ENCODE measurements around the gene STOX2.
"Not testable (repeated sequence)": the region's sequence is repeated elsewhere in the genome, so short reads cannot be mapped to it uniquely, and the experiment has no call there.

Gene STOX2

DNA sequence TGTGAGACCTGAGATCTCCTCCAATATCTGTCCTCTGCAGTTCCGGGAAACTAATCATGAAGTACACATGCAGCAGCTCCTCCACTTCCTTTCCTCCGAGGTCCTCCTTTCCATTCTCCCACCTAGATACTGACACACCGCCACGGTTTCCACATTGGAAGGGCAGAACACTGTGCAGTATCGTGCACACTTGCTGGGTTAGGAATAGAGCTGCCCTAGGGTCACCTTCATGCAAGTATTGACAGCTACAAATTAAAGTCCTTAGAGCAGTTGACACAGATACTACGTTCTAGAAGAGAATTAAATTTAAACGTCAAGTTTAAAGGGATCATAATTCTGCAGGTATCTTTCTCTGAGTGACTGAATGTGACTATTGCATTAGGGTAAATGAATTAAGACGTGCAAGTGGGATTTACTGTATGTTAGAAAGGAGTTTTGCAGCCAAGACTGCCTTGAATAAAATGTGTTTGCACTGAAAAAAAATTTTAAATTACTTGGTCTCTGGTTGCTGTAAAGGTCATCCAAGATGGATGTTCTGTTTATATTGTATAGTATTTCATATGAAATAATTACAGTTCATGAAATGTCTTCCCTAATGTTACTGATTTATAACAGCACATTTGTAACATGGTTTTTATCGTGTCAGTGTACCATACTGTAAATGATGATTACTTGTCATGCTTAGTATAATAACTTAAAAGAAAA lies 117.7 kb downstream of the STOX2 start:
- no peaks in the 10 kb centered on the region for H3K4me1 ChIP-seq (ENCODE audit: control insufficient read depth, insufficient read depth, low read length)
- no peak overlapping the region for H3K4me3 ChIP-seq (ENCODE audit: low read depth, low read length)
- no peaks in the 10 kb centered on the region for H3K27me3 ChIP-seq (ENCODE audit: control insufficient read depth, insufficient read depth, low read length)
- 0 out of 2 replicates have a peak, but pooled peaks cover 5% of the 10 kb centered on the region for H3K36me3 ChIP-seq (ENCODE audit: control insufficient read depth, insufficient read depth, low read length)
- H3K27ac ChIP-seq (ENCODE audit: low read depth, low read length) = no peak overlapping the region
- H3K9me3 ChIP-seq (ENCODE audit: control insufficient read depth, insufficient read depth, low read depth, low read length) = no peaks in the 10 kb centered on the region
- no peak overlapping the region for H3K9ac ChIP-seq (ENCODE audit: low read length)

DNA sequence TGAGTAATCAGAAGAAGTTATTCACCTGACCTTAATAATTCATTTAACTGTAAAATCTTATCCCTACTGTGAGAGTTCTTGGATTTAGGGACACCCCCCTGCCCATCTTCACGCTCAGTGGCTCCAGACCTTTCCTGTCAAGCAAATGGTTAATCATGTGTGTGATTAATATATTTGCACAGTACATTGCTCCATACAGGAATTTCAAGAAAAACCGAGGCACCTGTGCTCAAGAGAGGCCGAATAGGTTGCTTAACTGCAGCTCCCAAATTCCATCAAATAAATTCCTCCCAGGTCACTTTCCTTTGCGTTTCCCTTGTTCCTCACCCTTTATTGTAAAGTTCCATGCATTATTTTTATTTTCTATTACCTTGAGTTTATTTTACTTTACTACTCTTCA lies 119.5 kb downstream of the STOX2 start:
- no peak overlapping the region for H3K4me3 ChIP-seq (ENCODE audit: low read depth, low read length)
- no peaks in the 10 kb centered on the region for H3K4me1 ChIP-seq (ENCODE audit: control insufficient read depth, insufficient read depth, low read length)
- H3K9ac ChIP-seq (ENCODE audit: low read length) = no peak overlapping the region
- no peak overlapping the region for H3K27ac ChIP-seq (ENCODE audit: low read depth, low read length)
- no peaks in the 10 kb centered on the region for H3K9me3 ChIP-seq (ENCODE audit: control insufficient read depth, insufficient read depth, low read depth, low read length)
- no peaks in the 10 kb centered on the region for H3K36me3 ChIP-seq (ENCODE audit: control insufficient read depth, insufficient read depth, low read length)
- H3K27me3 ChIP-seq (ENCODE audit: control insufficient read depth, insufficient read depth, low read length) = no peaks in the 10 kb centered on the region

DNA sequence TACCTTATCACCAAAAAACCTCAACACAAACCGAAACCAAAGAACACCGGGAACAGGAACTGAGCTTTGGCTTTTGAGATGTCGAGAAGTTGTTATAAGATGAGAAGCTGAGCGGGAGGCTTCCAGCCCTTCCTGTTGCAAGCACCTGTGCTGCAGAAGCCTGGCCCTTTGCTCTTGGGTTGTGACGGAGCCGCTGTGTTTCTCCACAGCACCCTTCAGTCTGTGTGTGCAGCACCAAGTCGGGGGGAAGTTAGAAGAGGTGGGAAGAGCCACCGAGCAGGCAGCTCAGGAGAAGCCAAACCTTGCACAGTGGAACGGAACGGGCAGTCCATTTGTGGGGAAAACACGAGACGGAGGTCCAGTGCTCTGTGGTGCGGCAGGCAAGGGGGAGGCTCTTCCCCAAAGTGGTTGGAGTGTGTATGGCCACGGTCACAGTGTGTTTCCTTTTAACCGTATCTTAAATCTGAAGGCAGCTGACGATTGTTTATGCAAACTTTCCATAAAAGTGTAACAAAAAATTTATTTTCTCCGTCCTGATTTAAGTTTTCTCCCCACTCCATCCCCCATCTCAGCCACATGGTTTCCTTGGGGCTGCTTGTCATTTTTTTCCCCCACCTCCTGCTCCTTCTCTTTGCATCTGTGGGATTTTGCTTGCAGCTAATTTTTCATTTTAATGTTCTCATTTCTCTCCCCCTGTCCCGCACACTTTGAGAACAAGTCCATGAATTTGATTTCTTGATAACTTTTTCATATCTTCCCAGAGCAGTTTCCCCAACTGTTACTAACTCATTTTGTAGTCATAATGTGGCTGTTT lies 123.7 kb downstream of the STOX2 start:
- Histone ChIP-seq H3K9ac (ENCODE audit: low read length) (no peak overlapping the region), H3K27ac (ENCODE audit: low read depth, low read length) (no peak overlapping the region), H3K36me3 (ENCODE audit: control insufficient read depth, insufficient read depth, low read length) (no peaks in the 10 kb centered on the region), H3K4me3 (ENCODE audit: low read depth, low read length) (no peak overlapping the region), H3K9me3 (ENCODE audit: control insufficient read depth, insufficient read depth, low read depth, low read length) (0 out of 2 replicates have a peak, but pooled peaks cover 3% of the 10 kb centered on the region), H3K27me3 (ENCODE audit: control insufficient read depth, insufficient read depth, low read length) (no peaks in the 10 kb centered on the region), H3K4me1 (ENCODE audit: control insufficient read depth, insufficient read depth, low read length) (no peaks in the 10 kb centered on the region)

DNA sequence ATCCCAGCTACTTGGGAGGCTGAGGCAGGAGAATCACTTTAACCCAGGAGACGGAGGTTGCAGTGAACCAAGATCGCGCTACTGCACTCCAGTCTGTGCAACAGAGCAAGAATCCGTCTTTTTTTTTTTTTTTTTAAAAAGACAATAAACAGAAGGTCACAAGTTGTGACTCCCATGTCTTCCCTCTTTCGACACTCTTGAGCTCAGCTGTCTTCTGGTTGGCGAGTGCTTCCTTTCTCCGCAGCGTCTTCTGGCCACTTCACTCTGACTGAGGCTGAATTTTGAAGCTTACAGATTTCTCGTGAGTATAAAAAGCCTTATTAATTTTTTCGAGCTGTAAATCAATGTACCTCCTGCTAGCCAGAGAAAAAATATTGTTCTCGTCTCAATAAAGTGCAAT lies 124.9 kb downstream of the STOX2 start:
- Histone ChIP-seq H3K4me1 (ENCODE audit: control insufficient read depth, insufficient read depth, low read length) (no peaks in the 10 kb centered on the region), H3K9ac (ENCODE audit: low read length) (no peak overlapping the region), H3K27ac (ENCODE audit: low read depth, low read length) (no peak overlapping the region), H3K4me3 (ENCODE audit: low read depth, low read length) (no peak overlapping the region), H3K36me3 (ENCODE audit: control insufficient read depth, insufficient read depth, low read length) (no peaks in the 10 kb centered on the region), H3K9me3 (ENCODE audit: control insufficient read depth, insufficient read depth, low read depth, low read length) (0 out of 2 replicates have a peak, but pooled peaks cover 3% of the 10 kb centered on the region), H3K27me3 (ENCODE audit: control insufficient read depth, insufficient read depth, low read length) (no peaks in the 10 kb centered on the region)

DNA sequence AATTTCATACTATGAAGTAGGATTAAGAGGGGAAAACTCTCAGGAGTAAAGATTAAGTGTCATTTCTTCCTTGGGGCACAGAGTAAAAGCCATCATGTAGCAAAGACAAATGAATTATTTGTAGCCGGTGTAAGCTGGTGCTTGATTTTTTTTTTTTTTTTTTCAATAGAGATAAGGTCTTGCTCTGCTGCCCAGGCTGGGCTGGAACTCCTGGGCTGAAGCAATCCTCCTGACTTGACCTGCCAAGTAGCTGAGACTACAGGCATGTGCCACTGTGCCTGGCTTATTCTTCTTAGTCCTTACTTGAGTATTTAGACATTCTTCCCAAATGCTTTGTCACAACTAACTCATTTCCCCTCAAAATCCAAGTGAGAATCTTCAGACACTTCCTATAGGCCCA lies 125.7 kb downstream of the STOX2 start:
- no peak overlapping the region for H3K27ac ChIP-seq (ENCODE audit: low read depth, low read length)
- H3K9ac ChIP-seq (ENCODE audit: low read length) = no peak overlapping the region
- H3K36me3 ChIP-seq (ENCODE audit: control insufficient read depth, insufficient read depth, low read length) = no peaks in the 10 kb centered on the region
- no peaks in the 10 kb centered on the region for H3K27me3 ChIP-seq (ENCODE audit: control insufficient read depth, insufficient read depth, low read length)
- no peak overlapping the region for H3K4me3 ChIP-seq (ENCODE audit: low read depth, low read length)
- 0 out of 2 replicates have a peak, but pooled peaks cover 3% of the 10 kb centered on the region for H3K9me3 ChIP-seq (ENCODE audit: control insufficient read depth, insufficient read depth, low read depth, low read length)
- no peaks in the 10 kb centered on the region for H3K4me1 ChIP-seq (ENCODE audit: control insufficient read depth, insufficient read depth, low read length)

DNA sequence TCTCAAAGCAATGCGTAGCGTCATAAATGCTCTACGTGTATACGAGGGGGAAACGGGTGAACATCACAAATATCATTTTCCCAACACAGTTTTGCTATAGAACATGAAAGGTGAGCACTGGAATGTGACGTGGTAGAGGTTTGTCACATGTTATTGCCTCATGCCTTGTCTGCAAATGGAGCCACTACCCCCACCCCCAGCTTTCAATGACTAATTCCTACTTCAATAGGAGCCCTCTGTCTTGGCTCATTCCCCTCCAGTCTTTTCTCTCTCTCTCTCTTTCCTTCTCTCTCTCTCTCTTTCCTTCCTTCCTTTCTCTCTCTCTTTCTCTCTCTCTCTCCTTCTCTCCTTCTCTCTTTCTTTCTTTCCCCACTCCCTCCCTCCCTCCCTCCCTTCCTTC lies 127.0 kb downstream of the STOX2 start:
- H3K4me1 ChIP-seq (ENCODE audit: control insufficient read depth, insufficient read depth, low read length) = no peaks in the 10 kb centered on the region
- no peak overlapping the region for H3K9ac ChIP-seq (ENCODE audit: low read length)
- no peaks in the 10 kb centered on the region for H3K27me3 ChIP-seq (ENCODE audit: control insufficient read depth, insufficient read depth, low read length)
- no peaks in the 10 kb centered on the region for H3K36me3 ChIP-seq (ENCODE audit: control insufficient read depth, insufficient read depth, low read length)
- H3K27ac ChIP-seq (ENCODE audit: low read depth, low read length) = no peak overlapping the region
- H3K9me3 ChIP-seq (ENCODE audit: control insufficient read depth, insufficient read depth, low read depth, low read length) = 0 out of 2 replicates have a peak, but pooled peaks cover 3% of the 10 kb centered on the region
- no peak overlapping the region for H3K4me3 ChIP-seq (ENCODE audit: low read depth, low read length)

DNA sequence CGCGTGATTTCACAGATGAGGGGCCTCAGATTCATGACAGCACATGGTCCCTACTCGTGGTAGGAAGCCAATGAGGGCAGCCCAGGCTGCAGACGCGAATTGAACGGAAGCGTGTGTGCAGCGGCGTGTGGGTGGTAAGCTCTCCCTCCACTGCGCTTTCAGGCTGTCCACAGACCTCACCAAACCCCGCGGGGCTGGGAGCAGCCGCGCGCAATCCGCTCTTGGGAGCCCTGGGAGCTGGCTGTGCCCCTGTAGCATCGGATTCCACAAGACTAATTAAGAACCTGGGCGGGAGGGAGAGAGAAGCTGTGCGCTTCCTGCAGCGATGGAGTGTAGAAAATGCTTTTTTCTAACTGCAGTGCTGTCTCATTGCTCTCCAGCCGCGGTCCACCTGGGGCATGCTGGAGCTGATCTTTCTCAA lies 134.9 kb downstream of the STOX2 start:
- H3K4me3 ChIP-seq (ENCODE audit: low read depth, low read length) = peak overlapping the region; percentile 35; the same call in 1 of the 2 replicates
- peaks cover 5% of the 10 kb centered on the region; the same call in 1 of the 2 replicates for H3K9me3 ChIP-seq (ENCODE audit: control insufficient read depth, insufficient read depth, low read depth, low read length)
- H3K36me3 ChIP-seq (ENCODE audit: control insufficient read depth, insufficient read depth, low read length) = no peaks in the 10 kb centered on the region
- H3K4me1 ChIP-seq (ENCODE audit: control insufficient read depth, insufficient read depth, low read length) = peaks cover 10% of the 10 kb centered on the region; the same call in 1 of the 2 replicates
- H3K27me3 ChIP-seq (ENCODE audit: control insufficient read depth, insufficient read depth, low read length) = peaks cover 19% of the 10 kb centered on the region
- H3K9ac ChIP-seq (ENCODE audit: low read length) = no peak overlapping the region
- no peak overlapping the region for H3K27ac ChIP-seq (ENCODE audit: low read depth, low read length)

DNA sequence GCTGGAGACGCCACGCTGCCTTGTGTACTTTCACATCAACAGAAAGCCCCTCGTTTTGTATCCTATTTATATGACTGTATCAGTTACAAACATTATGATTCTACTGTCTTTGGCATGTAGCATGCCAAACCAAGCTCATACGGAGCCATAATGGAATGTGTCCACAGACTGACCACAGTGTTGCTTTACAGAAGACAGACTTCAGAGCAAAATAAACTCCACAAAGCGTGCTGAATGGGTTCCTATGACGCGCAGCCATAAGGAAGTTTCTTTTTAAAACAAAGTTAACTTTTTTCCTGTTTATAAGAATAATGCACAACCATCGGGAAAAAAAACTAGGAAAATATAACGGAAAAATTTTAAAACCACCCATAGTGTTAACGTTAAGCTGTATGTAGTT lies 136.0 kb downstream of the STOX2 start:
- peaks cover 19% of the 10 kb centered on the region for H3K27me3 ChIP-seq (ENCODE audit: control insufficient read depth, insufficient read depth, low read length)
- H3K4me3 ChIP-seq (ENCODE audit: low read depth, low read length) = no peak overlapping the region
- H3K4me1 ChIP-seq (ENCODE audit: control insufficient read depth, insufficient read depth, low read length) = peaks cover 10% of the 10 kb centered on the region; the same call in 1 of the 2 replicates
- no peaks in the 10 kb centered on the region for H3K36me3 ChIP-seq (ENCODE audit: control insufficient read depth, insufficient read depth, low read length)
- no peak overlapping the region for H3K9ac ChIP-seq (ENCODE audit: low read length)
- no peak overlapping the region for H3K27ac ChIP-seq (ENCODE audit: low read depth, low read length)
- peaks cover 14% of the 10 kb centered on the region; the same call in 1 of the 2 replicates for H3K9me3 ChIP-seq (ENCODE audit: control insufficient read depth, insufficient read depth, low read depth, low read length)

DNA sequence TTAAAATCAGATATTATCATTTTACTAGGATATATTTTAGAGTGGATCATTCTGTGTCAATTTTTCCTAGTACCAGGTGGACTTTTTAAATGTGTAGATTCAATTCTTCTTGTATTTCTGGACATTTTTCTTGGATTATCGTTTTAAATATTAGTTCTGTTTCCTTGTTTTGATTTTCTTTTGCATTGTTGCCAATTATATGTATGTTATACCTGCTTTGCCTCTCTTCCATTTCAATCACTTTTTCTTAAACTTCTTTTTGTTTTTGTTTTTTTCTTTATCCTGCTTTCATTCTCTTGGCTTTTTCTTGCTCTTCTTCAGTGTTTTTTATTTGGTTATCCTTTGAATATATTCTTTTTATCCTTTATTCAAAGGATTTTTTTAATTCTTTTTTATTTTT lies 141.0 kb downstream of the STOX2 start:
- no peak overlapping the region for H3K27ac ChIP-seq (ENCODE audit: low read depth, low read length)
- no peak overlapping the region for H3K4me3 ChIP-seq (ENCODE audit: low read depth, low read length)
- H3K9ac ChIP-seq (ENCODE audit: low read length) = no peak overlapping the region
- peaks cover 19% of the 10 kb centered on the region; the same call in 1 of the 2 replicates for H3K9me3 ChIP-seq (ENCODE audit: control insufficient read depth, insufficient read depth, low read depth, low read length)
- H3K4me1 ChIP-seq (ENCODE audit: control insufficient read depth, insufficient read depth, low read length) = no peaks in the 10 kb centered on the region
- no peaks in the 10 kb centered on the region for H3K27me3 ChIP-seq (ENCODE audit: control insufficient read depth, insufficient read depth, low read length)
- no peaks in the 10 kb centered on the region for H3K36me3 ChIP-seq (ENCODE audit: control insufficient read depth, insufficient read depth, low read length)

DNA sequence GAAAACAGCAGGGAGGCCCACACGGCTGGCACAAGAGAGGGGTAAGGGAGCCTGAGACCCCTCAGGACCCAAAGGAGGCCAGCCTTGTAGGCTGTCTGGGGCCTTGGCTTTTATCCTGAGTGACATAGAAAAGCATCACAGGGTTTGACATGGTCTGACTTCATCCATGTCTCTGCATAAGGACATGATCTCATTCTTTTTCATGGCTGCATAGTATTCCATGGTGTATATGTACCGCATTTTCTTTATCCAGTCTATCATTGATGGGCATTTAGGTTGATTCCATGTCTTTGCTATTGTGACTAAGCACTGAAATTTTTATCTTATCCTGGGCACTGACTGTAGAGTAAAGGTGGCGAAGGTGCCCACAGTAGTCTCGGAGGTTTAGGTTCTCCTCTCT lies 146.2 kb downstream of the STOX2 start:
- H3K4me1 ChIP-seq (ENCODE audit: control insufficient read depth, insufficient read depth, low read length); H3K27me3 ChIP-seq (ENCODE audit: control insufficient read depth, insufficient read depth, low read length); H3K9me3 ChIP-seq (ENCODE audit: control insufficient read depth, insufficient read depth, low read depth, low read length); H3K4me3 ChIP-seq (ENCODE audit: low read depth, low read length); H3K9ac ChIP-seq (ENCODE audit: low read length); H3K36me3 ChIP-seq (ENCODE audit: control insufficient read depth, insufficient read depth, low read length); H3K27ac ChIP-seq (ENCODE audit: low read depth, low read length): not testable (repeated sequence)

DNA sequence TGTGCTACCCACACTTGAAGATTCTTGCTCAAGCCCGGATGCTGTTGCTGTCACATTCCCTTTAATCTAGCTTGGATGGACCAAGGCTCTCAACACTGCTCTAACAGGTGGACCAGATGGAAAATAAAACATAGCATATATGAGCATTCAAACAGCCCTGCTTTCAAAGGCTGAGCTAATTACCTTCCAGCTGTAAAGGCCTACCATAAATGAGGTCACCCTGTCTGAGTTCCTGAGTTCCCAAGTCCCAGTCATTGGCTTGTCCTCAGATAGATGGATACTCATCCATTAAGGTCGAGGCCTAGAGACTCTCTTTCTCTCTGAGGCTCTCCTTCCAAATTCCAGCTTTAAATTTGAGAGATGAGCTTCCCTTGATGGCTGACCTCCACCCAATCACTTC lies 147.5 kb downstream of the STOX2 start:
- Histone ChIP-seq H3K27me3 (ENCODE audit: control insufficient read depth, insufficient read depth, low read length) (no peaks in the 10 kb centered on the region), H3K9me3 (ENCODE audit: control insufficient read depth, insufficient read depth, low read depth, low read length) (peaks cover 3% of the 10 kb centered on the region; the same call in 1 of the 2 replicates), H3K9ac (ENCODE audit: low read length) (no peak overlapping the region), H3K36me3 (ENCODE audit: control insufficient read depth, insufficient read depth, low read length) (no peaks in the 10 kb centered on the region), H3K4me1 (ENCODE audit: control insufficient read depth, insufficient read depth, low read length) (peaks cover 6% of the 10 kb centered on the region), H3K27ac (ENCODE audit: low read depth, low read length) (no peak overlapping the region), H3K4me3 (ENCODE audit: low read depth, low read length) (no peak overlapping the region)

Data from HUES6 (cell line).